Central memory CD8-positive, alpha-beta T cell (primary cell): Measurements from ENCODE around the gene CIAO1.
"Not testable (repeated sequence)": the region's sequence is repeated elsewhere in the genome, so short reads cannot be mapped to it uniquely, and the experiment has no call there.

ENCODE experiments used
- ATAC-seq: fragments of 150-1000 bp; cut with Tn5 transposase; replicated peaks from 2 replicates; pipeline ENCODE4 v1.10.0; 2022; ENCODE audit warnings: mild to moderate bottlenecking, moderate FRiP score, moderate number of reproducible peaks; ENCODE audit not compliant: poor library complexity, severe bottlenecking; ENCODE audit errors: extremely low read depth
- DNase-seq, 2 donors: peaks; one replicate each; pipeline ENCODE4 v3.0.0; 2021; ENCODE audit warnings: low spot score in 2 of 2
- H3K27ac Mint-ChIP-seq: one replicate; pipeline ENCODE4 v1.8.0; 2022; ENCODE audit warnings: low read depth, mild to moderate bottlenecking, moderate library complexity, mixed read lengths
- H3K27me3 Mint-ChIP-seq: one replicate; pipeline ENCODE4 v1.8.0; 2022; ENCODE audit warnings: mixed read lengths
- H3K36me3 Mint-ChIP-seq: one replicate; pipeline ENCODE4 v1.8.0; 2022; ENCODE audit warnings: mild to moderate bottlenecking, moderate library complexity, mixed read lengths; ENCODE audit not compliant: insufficient read depth
- H3K4me1 Mint-ChIP-seq: one replicate; pipeline ENCODE4 v1.8.0; 2022; ENCODE audit warnings: mixed read lengths
- H3K4me3 Mint-ChIP-seq: one replicate; pipeline ENCODE4 v1.8.0; 2022; ENCODE audit warnings: mild to moderate bottlenecking, moderate library complexity, mixed read lengths
- H3K9me3 Mint-ChIP-seq: one replicate; pipeline ENCODE4 v1.8.0; 2022; ENCODE audit warnings: mixed read lengths

Gene CIAO1

DNA sequence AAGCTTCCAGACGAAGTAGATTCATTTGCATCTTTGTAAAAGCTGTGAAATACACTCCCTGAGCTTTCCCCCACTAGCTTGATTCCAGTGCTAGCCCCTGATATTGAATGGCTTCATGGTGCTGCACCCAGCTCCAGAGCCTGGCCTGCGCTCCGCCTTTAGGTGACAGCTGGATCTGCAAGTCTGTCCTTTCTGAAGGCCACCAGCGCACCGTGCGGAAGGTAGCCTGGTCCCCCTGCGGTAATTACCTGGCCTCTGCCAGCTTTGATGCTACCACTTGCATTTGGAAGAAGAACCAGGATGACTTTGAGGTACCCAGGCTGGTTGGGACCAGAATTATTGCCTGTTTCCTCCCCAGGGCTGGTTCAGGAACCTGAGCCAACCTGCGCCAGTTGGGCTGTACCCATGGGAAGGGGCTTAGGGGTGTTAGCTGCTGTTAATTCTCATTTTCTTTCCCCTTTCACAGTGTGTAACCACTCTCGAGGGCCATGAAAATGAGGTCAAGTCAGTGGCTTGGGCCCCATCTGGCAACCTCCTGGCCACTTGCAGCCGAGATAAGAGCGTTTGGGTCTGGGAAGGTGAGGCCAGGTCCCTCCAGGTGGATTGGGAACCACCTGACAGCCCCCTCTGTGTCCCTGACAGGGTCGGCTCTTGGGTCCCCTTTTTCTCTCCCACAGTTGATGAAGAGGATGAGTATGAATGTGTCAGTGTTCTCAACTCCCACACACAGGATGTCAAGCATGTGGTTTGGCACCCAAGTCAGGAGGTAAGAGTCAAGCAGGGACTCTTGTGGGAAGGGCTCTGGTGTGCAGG lies 1.3 kb downstream of the CIAO1 start:
- Mint-ChIP-seq H3K27me3 (no peaks in the 10 kb centered on the region), H3K4me1 (peaks cover 41% of the 10 kb centered on the region), H3K4me3 (peak overlapping the region; percentile 96), H3K27ac (peak overlapping the region; percentile 65), H3K36me3 (peaks cover 49% of the 10 kb centered on the region), H3K9me3 (no peaks in the 10 kb centered on the region)
- ATAC-seq, result no peak
- DNase-seq, result no peak

DNA sequence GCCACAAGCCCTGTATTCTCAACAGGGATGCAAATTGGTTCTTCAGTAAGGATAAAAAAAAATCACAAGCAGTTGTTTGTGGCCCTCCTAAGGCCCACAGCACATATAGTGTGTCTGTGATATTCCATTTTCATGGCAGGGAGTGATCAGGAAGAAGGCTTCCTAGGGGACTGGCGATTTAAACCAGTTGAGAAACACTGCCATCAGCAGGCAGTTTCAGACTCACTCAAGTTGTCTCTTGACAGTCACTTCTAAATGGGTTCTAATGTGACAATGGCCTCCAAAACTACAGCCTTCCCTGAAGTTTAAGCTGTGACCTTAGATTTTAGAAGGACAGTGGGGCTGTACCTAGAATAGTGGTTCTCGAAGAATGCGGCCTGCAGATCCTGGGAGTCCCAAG lies 6.0 kb downstream of the CIAO1 start:
- ATAC-seq, result no peak
- Mint-ChIP-seq H3K4me3 (no peak overlapping the region), H3K27ac (no peak overlapping the region), H3K4me1 (peaks cover 17% of the 10 kb centered on the region), H3K27me3 (no peaks in the 10 kb centered on the region), H3K36me3 (peaks cover 76% of the 10 kb centered on the region), H3K9me3 (no peaks in the 10 kb centered on the region)
- DNase-seq, result no peak

DNA sequence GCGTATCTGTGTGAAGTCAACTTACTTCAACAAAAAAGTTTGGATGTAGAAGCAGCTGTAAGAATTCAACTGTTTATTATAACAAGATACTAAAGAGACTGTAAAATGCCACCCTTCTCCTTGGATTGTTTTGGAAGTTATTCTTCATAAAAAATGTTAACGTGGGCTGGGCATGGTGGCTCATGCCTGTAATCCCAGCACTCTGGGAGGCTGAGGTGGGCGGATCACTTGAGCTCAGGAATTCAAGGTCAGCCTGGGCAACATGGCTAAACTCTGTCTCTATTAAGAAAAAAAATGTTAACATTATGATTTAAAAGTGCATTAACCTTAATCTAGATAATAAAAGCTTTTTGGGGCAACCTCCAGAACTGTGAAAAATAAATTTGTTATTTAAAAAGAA lies 7.7 kb downstream of the CIAO1 start:
- no peak overlapping the region for H3K27ac Mint-ChIP-seq
- H3K9me3 Mint-ChIP-seq, result no peaks in the 10 kb centered on the region
- no peak overlapping the region for H3K4me3 Mint-ChIP-seq
- no peaks in the 10 kb centered on the region for H3K27me3 Mint-ChIP-seq
- DNase-seq (no peak), ATAC-seq (no peak)
- H3K4me1 Mint-ChIP-seq, result peaks cover 2% of the 10 kb centered on the region
- peaks cover 81% of the 10 kb centered on the region for H3K36me3 Mint-ChIP-seq

DNA sequence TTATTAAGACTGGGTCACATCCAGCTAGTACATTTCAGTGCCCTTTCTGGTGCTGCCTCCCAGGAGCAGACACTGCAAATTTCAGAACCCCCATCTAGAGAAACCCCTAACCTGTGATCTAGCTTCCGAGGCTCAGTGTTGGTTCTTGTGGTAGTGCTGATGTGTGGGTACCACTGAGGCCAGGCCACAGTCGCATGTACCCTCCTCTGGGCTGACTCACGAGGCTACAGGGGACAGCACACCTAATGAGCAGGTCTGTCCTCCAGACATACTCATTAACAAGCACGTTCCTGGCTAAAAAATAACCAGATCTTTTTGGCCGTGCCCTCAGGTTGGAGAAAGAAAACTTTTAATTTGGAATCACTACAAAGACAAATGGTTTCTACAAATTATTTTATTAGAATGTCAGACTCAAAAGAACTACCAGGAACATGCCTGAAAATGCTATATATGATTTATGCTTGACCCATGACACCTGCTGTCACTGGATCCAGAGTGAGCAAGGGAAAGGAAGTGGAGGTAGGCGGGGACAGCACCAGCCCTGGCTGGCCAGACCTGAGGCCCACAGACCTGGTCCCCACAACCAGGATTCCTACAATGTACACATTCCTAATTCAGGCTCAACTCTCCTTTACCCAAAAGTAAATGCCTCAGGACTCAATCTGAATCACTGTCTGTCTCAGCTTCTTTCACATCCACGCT lies 8.5 kb downstream of the CIAO1 start:
- Mint-ChIP-seq H3K4me3 (no peak overlapping the region), H3K4me1 (no peaks in the 10 kb centered on the region), H3K27me3 (no peaks in the 10 kb centered on the region), H3K27ac (no peak overlapping the region), H3K9me3 (no peaks in the 10 kb centered on the region), H3K36me3 (peaks cover 80% of the 10 kb centered on the region)
- ATAC-seq, result no peak
- DNase-seq, result no peak

DNA sequence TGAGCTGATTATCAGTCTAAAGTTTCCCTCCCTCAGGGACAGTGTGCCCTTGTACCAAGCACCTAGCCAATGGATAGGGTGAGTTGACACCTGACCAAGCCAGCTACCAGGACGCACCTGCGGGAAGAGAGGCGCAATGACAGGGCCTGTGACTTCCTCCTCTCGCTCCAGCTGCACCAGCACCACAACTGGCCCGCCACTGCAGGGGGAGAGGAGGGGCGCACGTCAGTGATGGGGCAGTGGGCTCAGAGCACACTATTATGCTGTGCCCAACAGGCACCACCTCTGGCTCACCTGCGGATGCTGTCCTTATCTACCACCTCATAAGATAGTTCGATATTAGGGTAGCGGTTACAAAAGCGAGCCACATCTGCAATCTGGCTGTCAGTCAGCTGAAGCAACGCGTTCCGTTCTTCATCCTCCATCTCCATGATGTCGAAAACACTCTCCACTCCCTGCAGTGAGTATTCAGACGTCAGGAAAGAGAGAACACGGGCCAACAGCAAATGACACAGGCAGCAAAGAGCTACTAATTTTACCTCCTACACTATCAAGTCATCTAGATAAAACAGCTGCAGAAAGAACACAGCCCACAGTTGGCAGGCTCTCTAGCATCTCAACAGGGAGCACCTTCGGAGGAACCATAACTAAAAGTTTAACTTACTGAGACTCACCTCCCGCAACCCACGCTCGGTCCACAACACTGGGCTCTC lies 10.9 kb downstream of the CIAO1 start:
- peaks cover 87% of the 10 kb centered on the region for H3K36me3 Mint-ChIP-seq
- no peaks in the 10 kb centered on the region for H3K4me1 Mint-ChIP-seq
- H3K4me3 Mint-ChIP-seq, result no peak overlapping the region
- no peaks in the 10 kb centered on the region for H3K27me3 Mint-ChIP-seq
- peak overlapping the region; percentile 46 for H3K27ac Mint-ChIP-seq
- DNase-seq, result no peak
- H3K9me3 Mint-ChIP-seq, result no peaks in the 10 kb centered on the region
- no peak for ATAC-seq

DNA sequence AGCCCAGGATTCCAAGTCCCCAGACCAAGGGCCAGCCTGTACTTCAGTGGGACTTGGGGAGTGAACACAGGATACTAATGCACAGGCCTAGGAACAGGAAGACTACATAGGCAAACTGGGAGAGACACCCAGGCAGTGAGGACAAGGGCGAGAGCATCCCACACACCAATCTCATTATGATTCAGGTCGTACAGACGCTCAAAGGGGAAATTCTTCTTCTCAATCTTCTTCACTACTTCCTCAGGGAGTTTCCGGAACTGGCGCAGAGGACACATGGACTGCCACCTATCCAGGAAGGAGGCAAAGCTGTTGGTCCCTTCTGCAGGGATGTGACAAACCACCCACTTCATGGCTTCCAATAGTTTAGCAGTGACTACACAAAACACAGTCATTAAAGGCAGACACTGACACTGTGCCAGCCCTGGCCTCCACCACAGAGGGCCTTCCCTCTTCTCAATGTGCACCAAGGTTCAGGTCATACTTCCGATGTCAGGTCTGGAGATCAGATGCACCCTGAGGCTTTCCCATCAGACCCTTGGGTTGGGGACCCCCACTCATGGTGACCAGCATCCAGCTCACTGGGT lies 21.3 kb downstream of the CIAO1 start:
- Mint-ChIP-seq H3K4me3 (no peak overlapping the region), H3K9me3 (no peaks in the 10 kb centered on the region), H3K4me1 (peaks cover 5% of the 10 kb centered on the region), H3K36me3 (peaks cover 72% of the 10 kb centered on the region), H3K27me3 (no peaks in the 10 kb centered on the region), H3K27ac (peak overlapping the region; percentile 14)
- no peak for DNase-seq
- no peak for ATAC-seq

DNA sequence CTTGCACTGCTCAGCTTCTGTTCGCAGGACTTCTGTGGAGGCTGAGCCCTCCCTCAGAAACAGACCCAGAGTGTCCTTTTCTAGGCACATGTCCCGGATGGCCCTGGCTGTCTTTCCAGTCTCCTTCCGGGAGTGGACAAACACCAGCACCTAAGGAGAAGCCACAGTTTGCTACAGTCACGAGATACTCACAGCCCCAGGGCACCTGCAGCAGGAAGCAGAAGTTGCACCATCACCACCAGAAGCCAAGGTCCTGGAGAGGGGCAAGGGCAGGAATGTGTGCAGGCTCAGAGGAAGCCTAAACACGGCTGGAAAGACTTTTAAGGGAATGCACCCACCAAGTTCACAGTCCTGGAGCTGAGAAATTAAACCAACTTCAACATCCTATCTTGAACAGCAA lies 25.7 kb downstream of the CIAO1 start:
- H3K27ac Mint-ChIP-seq, result no peak overlapping the region
- ATAC-seq (no peak), DNase-seq (no peak)
- H3K9me3 Mint-ChIP-seq, result no peaks in the 10 kb centered on the region
- H3K27me3 Mint-ChIP-seq, result no peaks in the 10 kb centered on the region
- H3K4me1 Mint-ChIP-seq, result peaks cover 5% of the 10 kb centered on the region
- no peak overlapping the region for H3K4me3 Mint-ChIP-seq
- H3K36me3 Mint-ChIP-seq, result peaks cover 84% of the 10 kb centered on the region

DNA sequence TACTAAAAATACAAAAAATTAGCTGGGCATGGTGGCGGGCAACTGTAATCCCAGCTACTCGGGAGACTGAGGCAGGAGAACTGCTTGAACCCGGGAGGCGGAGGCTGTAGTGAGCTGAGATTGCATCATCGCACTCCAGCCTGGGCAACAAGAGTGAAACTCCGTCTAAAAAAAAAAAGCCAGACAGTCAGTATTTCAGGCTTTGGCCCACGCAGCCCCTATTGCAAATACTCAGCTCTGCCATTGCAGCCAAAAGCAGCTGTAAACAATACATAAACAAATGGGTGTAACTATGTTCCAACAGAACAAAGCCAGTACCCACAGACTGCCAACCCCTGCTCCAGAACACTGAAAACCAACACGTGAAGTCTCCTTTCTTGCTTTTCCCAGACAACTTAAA lies 28.2 kb downstream of the CIAO1 start:
- not testable (repeated sequence) for ATAC-seq, H3K9me3 Mint-ChIP-seq, H3K27me3 Mint-ChIP-seq, DNase-seq, H3K27ac Mint-ChIP-seq, H3K4me3 Mint-ChIP-seq, H3K4me1 Mint-ChIP-seq
- peaks cover 81% of the 10 kb centered on the region for H3K36me3 Mint-ChIP-seq

DNA sequence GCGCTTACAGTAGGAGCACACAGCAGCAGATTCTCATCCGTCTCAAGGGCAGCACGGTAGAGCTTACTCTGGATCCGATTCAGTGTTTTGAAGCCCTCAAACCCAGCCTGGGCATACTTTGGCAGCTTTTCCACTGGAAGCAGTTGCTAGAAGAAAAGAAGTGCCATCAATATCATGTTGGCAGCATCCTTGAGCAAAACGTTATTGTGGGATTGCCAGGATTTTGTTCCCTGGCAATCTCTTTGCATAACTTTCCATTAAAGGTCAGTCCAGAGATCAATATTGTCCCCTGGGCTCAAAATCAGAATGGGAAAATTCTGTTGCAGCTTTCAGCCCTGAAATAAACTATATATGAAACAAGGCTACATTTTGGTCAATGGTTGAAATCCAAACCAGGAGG lies 30.9 kb downstream of the CIAO1 start:
- no peak overlapping the region for H3K27ac Mint-ChIP-seq
- H3K4me3 Mint-ChIP-seq, result no peak overlapping the region
- ATAC-seq (no peak), DNase-seq (no peak)
- H3K9me3 Mint-ChIP-seq, result no peaks in the 10 kb centered on the region
- no peaks in the 10 kb centered on the region for H3K27me3 Mint-ChIP-seq
- peaks cover 22% of the 10 kb centered on the region for H3K4me1 Mint-ChIP-seq
- H3K36me3 Mint-ChIP-seq, result peaks cover 87% of the 10 kb centered on the region

DNA sequence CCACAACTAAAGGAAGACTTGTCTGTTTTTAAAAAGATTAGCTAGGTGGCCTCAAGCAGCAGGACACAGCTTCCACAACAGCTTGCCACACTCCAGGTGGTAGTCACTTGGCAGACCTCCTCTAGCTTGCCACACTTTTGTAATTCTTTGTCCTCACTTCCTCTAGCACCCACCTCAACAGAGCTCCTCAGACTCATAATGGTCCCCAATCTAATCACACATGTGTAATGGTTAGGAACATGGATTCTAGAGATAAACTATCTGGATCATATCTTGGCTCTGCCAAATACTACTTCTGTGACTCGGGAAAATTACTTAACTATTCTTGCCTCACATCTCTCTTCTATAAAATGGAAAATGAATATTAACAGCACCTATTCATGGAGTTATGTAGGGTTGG lies 35.8 kb downstream of the CIAO1 start:
- H3K4me1 Mint-ChIP-seq, result peaks cover 63% of the 10 kb centered on the region
- H3K9me3 Mint-ChIP-seq, result no peaks in the 10 kb centered on the region
- H3K4me3 Mint-ChIP-seq, result no peak overlapping the region
- H3K36me3 Mint-ChIP-seq, result peaks cover 84% of the 10 kb centered on the region
- H3K27ac Mint-ChIP-seq, result peak overlapping the region; percentile 20
- DNase-seq (no peak), ATAC-seq (no peak)
- H3K27me3 Mint-ChIP-seq, result no peaks in the 10 kb centered on the region

DNA sequence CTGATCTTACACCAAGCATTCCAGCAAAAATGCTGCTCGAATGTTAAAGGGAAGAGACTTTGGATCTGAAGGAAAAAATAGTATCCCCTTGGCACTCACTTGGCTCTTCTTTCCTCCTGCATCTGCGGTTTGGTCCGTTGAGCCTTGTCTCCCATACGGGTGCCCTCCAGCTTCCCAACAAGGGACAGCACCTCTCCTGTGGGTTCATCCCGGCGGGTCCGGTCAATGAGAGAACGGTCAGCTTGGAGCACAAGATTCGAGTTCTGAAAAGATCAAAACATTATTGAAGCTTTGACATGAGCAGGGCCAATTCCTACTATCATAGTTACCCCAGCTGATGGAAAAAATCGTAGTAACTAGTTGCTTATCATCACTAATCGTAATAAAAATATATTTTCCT lies 38.6 kb downstream of the CIAO1 start:
- Mint-ChIP-seq H3K36me3 (peaks cover 64% of the 10 kb centered on the region), H3K4me1 (peaks cover 59% of the 10 kb centered on the region), H3K27ac (peak overlapping the region; percentile 100)

DNA sequence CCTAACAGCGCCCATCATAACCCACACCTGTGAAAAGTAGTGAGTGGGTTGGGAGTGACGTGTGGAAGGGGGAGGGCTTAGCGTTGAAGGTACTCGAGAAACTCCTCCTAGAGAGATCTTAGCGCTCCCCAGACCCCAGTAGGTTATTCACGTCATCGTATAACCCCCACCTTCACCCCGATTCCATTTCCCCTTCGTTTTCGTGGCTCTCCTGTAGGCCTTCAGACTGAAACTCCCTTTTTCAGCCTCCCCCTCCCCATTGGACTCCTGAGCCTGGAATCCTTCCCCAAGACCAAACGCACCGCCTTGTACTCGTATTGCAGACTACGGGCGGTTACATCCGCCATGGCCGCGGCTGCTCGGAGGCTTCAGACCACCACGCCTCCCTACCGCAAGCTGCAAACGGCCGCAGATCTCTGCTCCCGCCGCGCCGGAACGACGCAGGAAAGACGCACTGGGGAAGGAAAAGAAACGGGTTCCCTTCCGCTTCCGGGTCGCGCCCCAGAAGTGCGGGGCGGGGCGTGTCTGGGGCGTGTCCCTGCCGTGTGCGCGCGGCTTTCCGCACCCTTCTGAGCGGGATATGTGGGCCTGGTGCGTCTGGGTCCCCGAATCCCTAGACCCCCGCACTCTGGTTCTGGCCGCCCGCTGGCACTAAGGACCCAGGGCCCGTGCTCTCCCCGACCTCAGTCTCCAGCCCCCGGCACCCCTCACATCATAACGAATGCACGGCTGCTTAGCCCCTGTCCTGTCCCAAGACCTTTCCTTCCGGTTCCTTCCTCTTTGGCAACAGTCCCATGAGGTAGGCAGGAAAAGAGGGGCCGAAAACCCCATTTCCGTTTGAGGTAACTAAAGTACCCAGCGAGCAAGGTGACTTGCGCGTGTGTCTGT lies 39.3 kb downstream of the CIAO1 start, which contains the start of gene SNRNP200:
Gene SNRNP200, minus strand, starts transcription at position 456 of the 888 bp plus-strand sequence. Its CDS starts 109 bp downstream, at position 347.
- peak within 1 kb of the TSS; percentile 100 for H3K27ac Mint-ChIP-seq
- DNase-seq (peak; percentile 78 to 87), ATAC-seq (peak; percentile 89)
- peaks cover 63% of the 10 kb centered on the region for H3K4me1 Mint-ChIP-seq
- H3K4me3 Mint-ChIP-seq, result peak within 1 kb of the TSS; percentile 100
- no peaks in the 10 kb centered on the region for H3K27me3 Mint-ChIP-seq
- H3K36me3 Mint-ChIP-seq, result peaks cover 58% of the 10 kb centered on the region
- no peaks in the 10 kb centered on the region for H3K9me3 Mint-ChIP-seq

More for the DNA sequence above, 38.6 kb downstream of the CIAO1 start:
- Mint-ChIP-seq H3K9me3 (no peaks in the 10 kb centered on the region), H3K27me3 (no peaks in the 10 kb centered on the region), H3K4me3 (peak overlapping the region; percentile 100)
- ATAC-seq, result no peak
- DNase-seq, result no peak
